GM23338 (cell line): ENCODE measurements around the gene TGFBI. TPM values are rescaled to one million over a fixed set of nuclear protein-coding genes. Genes with fewer than 3 reads are reported as not detected.

Experiments
- ATAC-seq: fragments of 200-7000 bp; cut with Tn5 transposase; 3 replicates; pipeline ENCODE4 v1.9.1; 2020
- DNase-seq: peaks from one replicate; pipeline ENCODE4 v3.0.0-alpha.2; 2015; ENCODE audit warnings: low spot score
- H2AFZ ChIP-seq: fragments of 200-600 bp; sonication (generic); 2 replicates; pipeline ENCODE4 v1.8.0; 2016; ENCODE audit warnings: antibody characterized with exemption, mild to moderate bottlenecking, moderate library complexity
- H3F3A ChIP-seq: fragments of 200-600 bp; sonication (generic); replicated peaks from 2 replicates; pipeline ENCODE4 v1.8.0; 2017; ENCODE audit warnings: antibody characterized with exemption, mixed run types, low read depth
- H3K27ac ChIP-seq: fragments of 200-600 bp; sonication (generic); 2 replicates; pipeline ENCODE4 v1.6.1; 2016; ENCODE audit warnings: low read depth
- H3K27me3 ChIP-seq: fragments of 200-600 bp; sonication (generic); 2 replicates; pipeline ENCODE4 v1.8.0; 2016; ENCODE audit warnings: mild to moderate bottlenecking, mixed run types, moderate library complexity; ENCODE audit not compliant: insufficient read depth
- H3K36me3 ChIP-seq: fragments of 200-600 bp; sonication (generic); 2 replicates; pipeline ENCODE4 v1.8.0; 2016; ENCODE audit warnings: mild to moderate bottlenecking; ENCODE audit not compliant: insufficient read depth
- H3K4me1 ChIP-seq: fragments of 200-600 bp; sonication (generic); 2 replicates; pipeline ENCODE4 v1.8.0; 2016; ENCODE audit warnings: mild to moderate bottlenecking, moderate library complexity; ENCODE audit not compliant: insufficient read depth
- H3K4me2 ChIP-seq: fragments of 200-600 bp; sonication (generic); 2 replicates; pipeline ENCODE4 v1.7.1; 2017; ENCODE audit warnings: mixed run types
- H3K4me3 ChIP-seq: fragments of 200-600 bp; sonication (generic); 2 replicates; pipeline ENCODE4 v1.6.1; 2016; ENCODE audit warnings: mixed run types
- H3K79me2 ChIP-seq: fragments of 200-600 bp; sonication (generic); replicated peaks from 2 replicates; pipeline ENCODE4 v1.8.0; 2017; ENCODE audit warnings: mild to moderate bottlenecking; ENCODE audit not compliant: insufficient read depth
- H3K9me2 ChIP-seq: fragments of 200-600 bp; sonication (generic); 2 replicates; pipeline ENCODE4 v1.8.0; 2017; ENCODE audit not compliant: insufficient read depth
- H4K20me1 ChIP-seq: fragments of 200-600 bp; sonication (generic); replicated peaks from 2 replicates; pipeline ENCODE4 v1.8.0; 2017; ENCODE audit warnings: mild to moderate bottlenecking; ENCODE audit not compliant: insufficient read depth
- H3K27ac Mint-ChIP-seq: 2 replicates; pipeline ENCODE4 v1.8.0; 2020; ENCODE audit warnings: inconsistent platforms, mild to moderate bottlenecking, moderate library complexity, mixed read lengths
- H3K27me3 Mint-ChIP-seq: 3 replicates; pipeline ENCODE4 v1.8.0; 2022; ENCODE audit warnings: low read depth, mild to moderate bottlenecking, moderate library complexity, mixed read lengths, inconsistent platforms; ENCODE audit not compliant: insufficient read depth, poor library complexity
- H3K36me3 Mint-ChIP-seq: 3 replicates; pipeline ENCODE4 v1.8.0; 2021; ENCODE audit warnings: low read depth, mild to moderate bottlenecking, inconsistent platforms, moderate library complexity, mixed read lengths
- H3K4me1 Mint-ChIP-seq: 3 replicates; pipeline ENCODE4 v1.8.0; 2020; ENCODE audit warnings: mild to moderate bottlenecking, inconsistent platforms, mixed read lengths
- H3K4me3 Mint-ChIP-seq: 3 replicates; pipeline ENCODE4 v1.8.0; 2021; ENCODE audit warnings: moderate library complexity, mild to moderate bottlenecking, inconsistent platforms, mixed read lengths
- H3K9me3 Mint-ChIP-seq: 3 replicates; pipeline ENCODE4 v1.8.0; 2020; ENCODE audit warnings: moderate library complexity, mild to moderate bottlenecking, inconsistent platforms, mixed read lengths
- CREB1 ChIP-seq: fragments of 250-450 bp; sonication (Bioruptor Pico); IDR thresholded peaks from 2 replicates; pipeline ENCODE4 v1.5.0; 2020; ENCODE audit warnings: low read depth, mild to moderate bottlenecking, moderate library complexity
- POLR2AphosphoS5 ChIP-seq: IDR thresholded peaks from 2 replicates; pipeline ENCODE4 v1.6.1; 2016; ENCODE audit warnings: antibody characterized with exemption, low read depth
- ZNF462 ChIP-seq: fragments of 250-450 bp; sonication (Bioruptor Pico); IDR thresholded peaks from 2 replicates; pipeline ENCODE4 v1.5.0; 2020; ENCODE audit warnings: mild to moderate bottlenecking, moderate library complexity
- polyA plus RNA-seq: library from polyadenylated mRNA; unstranded; fragments of >200 nt; fragmentation: Nextera tagmentation; extraction: Ambion mirVana; gene quantifications from 2 replicates; pipeline ENCODE4 v1.2.1, GENCODE V29; 2016
- total RNA-seq: library from RNA; depleted of rRNA; stranded (reverse); fragments of >200 nt; shearing (Covaris generic); gene quantifications from 2 replicates; pipeline ENCODE4 v1.2.3, GENCODE V29; 2014

Gene TGFBI
- total and polyA plus RNA-seq, 2 experiments from 2014 or later, result 8.9 to 9.4 TPM

- peak overlapping the region; percentile 91 for H3K4me2 ChIP-seq
- ATAC-seq, result peak; percentile 80
These were observed 51.9 kb downstream of the TGFBI start for GRCh38 chr5:136080483-136081216.

More at GRCh38 chr5:136080483-136081216, 51.9 kb downstream of the TGFBI start:
- H3K27me3 ChIP-seq, result peaks cover 9% of the 10 kb centered on the region; the same call in 1 of the 2 replicates
- peak overlapping the region; percentile 80; the same call in 1 of the 2 replicates for H2AFZ ChIP-seq
- no peaks in the 10 kb centered on the region for H4K20me1 ChIP-seq
- no peak for TF ChIP-seq ZNF462 (CRISPR knock-in tag)
- peak; percentile 79 for TF ChIP-seq CREB1 (CRISPR knock-in tag)
- TF ChIP-seq POLR2AphosphoS5, result peak; percentile 71
- no peaks in the 10 kb centered on the region for H3F3A ChIP-seq
- Mint-ChIP-seq H3K9me3 (peaks cover 4% of the 10 kb centered on the region; the same call in 1 of the 3 replicates), H3K4me3 (peak overlapping the region; percentile 86), H3K36me3 (no peaks in the 10 kb centered on the region), H3K27me3 (peaks cover 12% of the 10 kb centered on the region), H3K4me1 (peaks cover 1% of the 10 kb centered on the region), H3K27ac (peak overlapping the region; percentile 60; the same call in 1 of the 2 replicates)
- H3K4me3 ChIP-seq, result peak overlapping the region; percentile 81
- no peak overlapping the region for H3K27ac ChIP-seq
- H3K36me3 ChIP-seq, result no peaks in the 10 kb centered on the region
- H3K9me2 ChIP-seq, result no peaks in the 10 kb centered on the region
- peak; percentile 83 for DNase-seq
- H3K4me1 ChIP-seq, result peaks cover 3% of the 10 kb centered on the region; the same call in 1 of the 2 replicates
- no peaks in the 10 kb centered on the region for H3K79me2 ChIP-seq
